Measurements from ENCODE around the gene LRRC66. TPM values are rescaled to one million over a fixed set of nuclear protein-coding genes. Genes with fewer than 3 reads are reported as not detected.
A peak's percentile ranks its signal among the peaks of the same experiment; 100 is the strongest.

LRRC66 gene
- polyA plus RNA-seq, 3 donors = 0.03 TPM; not detected in 2

- no peaks in the 10 kb centered on the region for H3K9me3 Mint-ChIP-seq
- Histone ChIP-seq H3K27me3 (ENCODE audit: control insufficient read depth in 2 of 2, insufficient read depth in 2 of 2, low read length in 2 of 2) (no peaks in the 10 kb centered on the region), H3K27ac (ENCODE audit: low read depth in 1 of 2, low read length in 2 of 2) (peak overlapping the region in 1 of 2 donors; percentile 71), H4K20me1 (ENCODE audit: insufficient read depth, low read length) (no peaks in the 10 kb centered on the region), H2AFZ (ENCODE audit: insufficient read depth, low read depth, low read length, poor library complexity, severe bottlenecking) (peak overlapping the region; percentile 61), H3K4me2 (replicated peaks; ENCODE audit: extremely low read depth, low read length, poor library complexity, severe bottlenecking) (peak overlapping the region; percentile 63), H3K4me3 (replicated peaks in 1 of 3; ENCODE audit: low read depth in 2 of 3, low read length in 3 of 3) (peak overlapping the region in 1 of 3 experiments; percentile 50), H3K36me3 (replicated peaks in 1 of 2; ENCODE audit: control insufficient read depth in 1 of 2, insufficient read depth in 2 of 2, low read length in 2 of 2) (no peaks in the 10 kb centered on the region), H3K4me1 (ENCODE audit: control insufficient read depth in 1 of 2, insufficient read depth in 2 of 2, low read length in 2 of 2) (peaks cover 16 to 22% of the 10 kb centered on the region in 2 donors), H3K79me2 (ENCODE audit: insufficient read depth, low read length) (no peaks in the 10 kb centered on the region), H3K9ac (ENCODE audit: insufficient read depth, low read length, poor library complexity, severe bottlenecking) (no peak overlapping the region), H3K9me3 (replicated peaks in 1 of 2; ENCODE audit: control insufficient read depth in 1 of 2, insufficient read depth in 1 of 2, low read length in 2 of 2) (no peaks in the 10 kb centered on the region)
- peak; percentile 23 to 58 (median 53) for DNase-seq
- intact Hi-C loops (cut with micrococcal nuclease) = no loop called here
- peaks cover 21% of the 10 kb centered on the region for H3K4me1 Mint-ChIP-seq
- peak overlapping the region in 1 of 2 donors; percentile 74 for H3K4me3 Mint-ChIP-seq
- H3K27ac Mint-ChIP-seq = peak overlapping the region; percentile 32 to 80 (median 70)
- no peaks in the 10 kb centered on the region for H3K36me3 Mint-ChIP-seq
- TF ChIP-seq, protein P1, sequence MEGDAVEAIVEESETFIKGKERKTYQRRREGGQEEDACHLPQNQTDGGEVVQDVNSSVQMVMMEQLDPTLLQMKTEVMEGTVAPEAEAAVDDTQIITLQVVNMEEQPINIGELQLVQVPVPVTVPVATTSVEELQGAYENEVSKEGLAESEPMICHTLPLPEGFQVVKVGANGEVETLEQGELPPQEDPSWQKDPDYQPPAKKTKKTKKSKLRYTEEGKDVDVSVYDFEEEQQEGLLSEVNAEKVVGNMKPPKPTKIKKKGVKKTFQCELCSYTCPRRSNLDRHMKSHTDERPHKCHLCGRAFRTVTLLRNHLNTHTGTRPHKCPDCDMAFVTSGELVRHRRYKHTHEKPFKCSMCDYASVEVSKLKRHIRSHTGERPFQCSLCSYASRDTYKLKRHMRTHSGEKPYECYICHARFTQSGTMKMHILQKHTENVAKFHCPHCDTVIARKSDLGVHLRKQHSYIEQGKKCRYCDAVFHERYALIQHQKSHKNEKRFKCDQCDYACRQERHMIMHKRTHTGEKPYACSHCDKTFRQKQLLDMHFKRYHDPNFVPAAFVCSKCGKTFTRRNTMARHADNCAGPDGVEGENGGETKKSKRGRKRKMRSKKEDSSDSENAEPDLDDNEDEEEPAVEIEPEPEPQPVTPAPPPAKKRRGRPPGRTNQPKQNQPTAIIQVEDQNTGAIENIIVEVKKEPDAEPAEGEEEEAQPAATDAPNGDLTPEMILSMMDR (IDR thresholded peaks at IDR 0.05) = no peak
- WGBS (ENCODE audit: insufficient coverage) = no CpG with 5 or more reads among the region's 1 CpG
- H3K27me3 Mint-ChIP-seq (ENCODE audit: low read depth in 3 of 3) = no peaks in the 10 kb centered on the region
Measured at GRCh38 chr4:52014903-52015302, 5.3 kb downstream of the LRRC66 start.

- Mint-ChIP-seq H3K9me3 (no peaks in the 10 kb centered on the region), H3K4me3 (no peak overlapping the region), H3K4me1 (peaks cover 12% of the 10 kb centered on the region), H3K36me3 (no peaks in the 10 kb centered on the region), H3K27me3 (ENCODE audit: low read depth in 3 of 3) (no peaks in the 10 kb centered on the region), H3K27ac (no peak overlapping the region)
- WGBS (ENCODE audit: insufficient coverage) = 100% methylated on average over 1 of the region's 1 CpG
- no peak overlapping the region for H3K27ac ChIP-seq (ENCODE audit: low read depth in 1 of 2, low read length in 2 of 2)
- H3K36me3 ChIP-seq (replicated peaks in 1 of 2; ENCODE audit: control insufficient read depth in 1 of 2, insufficient read depth in 2 of 2, low read length in 2 of 2) = no peaks in the 10 kb centered on the region
- intact Hi-C loops (cut with micrococcal nuclease) = no loop called here
- H3K9ac ChIP-seq (ENCODE audit: insufficient read depth, low read length, poor library complexity, severe bottlenecking) = no peak overlapping the region
- no peaks in the 10 kb centered on the region for H4K20me1 ChIP-seq (ENCODE audit: insufficient read depth, low read length)
- no peaks in the 10 kb centered on the region for H3K27me3 ChIP-seq (ENCODE audit: control insufficient read depth in 2 of 2, insufficient read depth in 2 of 2, low read length in 2 of 2)
- TF ChIP-seq, protein P1 (IDR thresholded peaks at IDR 0.05) = no peak
- no peak overlapping the region for H3K4me2 ChIP-seq (replicated peaks; ENCODE audit: extremely low read depth, low read length, poor library complexity, severe bottlenecking)
- peaks cover 13 to 14% of the 10 kb centered on the region in 2 donors for H3K4me1 ChIP-seq (ENCODE audit: control insufficient read depth in 1 of 2, insufficient read depth in 2 of 2, low read length in 2 of 2)
- H2AFZ ChIP-seq (ENCODE audit: insufficient read depth, low read depth, low read length, poor library complexity, severe bottlenecking) = no peak overlapping the region
- H3K4me3 ChIP-seq (replicated peaks in 1 of 3; ENCODE audit: low read depth in 2 of 3, low read length in 3 of 3) = no peak overlapping the region
- H3K9me3 ChIP-seq (replicated peaks in 1 of 2; ENCODE audit: control insufficient read depth in 1 of 2, insufficient read depth in 1 of 2, low read length in 2 of 2) = no peaks in the 10 kb centered on the region
- DNase-seq = no peak
- H3K79me2 ChIP-seq (ENCODE audit: insufficient read depth, low read length) = no peaks in the 10 kb centered on the region
Measured at GRCh38 chr4:52012651-52013050, 7.5 kb downstream of the LRRC66 start.
